Uterus (tissue), 4 donors: ENCODE results near the gene GAS7. TPM values are rescaled to one million over a fixed set of nuclear protein-coding genes. Genes with fewer than 3 reads are reported as not detected.

Experiments
- DNase-seq, 2 donors: peaks; one replicate each; pipeline ENCODE4 v3.0.0-alpha.2; 2019 to 2020
- H3K27ac ChIP-seq, 2 donors: fragments of 200-600 bp; sonication (generic); 1 replicate in 1 of 2; 2 replicates in 1 of 2; pipeline ENCODE4 v1.5.1; 2016 to 2018
- H3K27me3 ChIP-seq, 2 donors: fragments of 200-600 bp; sonication (generic); one replicate each; pipeline ENCODE4 v1.5.1; 2018 to 2019; ENCODE audit warnings: control low read depth in 1 of 2
- H3K36me3 ChIP-seq, 2 donors: fragments of 200-600 bp; sonication (generic); one replicate each; pipeline ENCODE4 v1.5.1; 2019; ENCODE audit warnings: control low read depth in 1 of 2
- H3K4me1 ChIP-seq, 2 donors: fragments of 200-600 bp; sonication (generic); one replicate each; pipeline ENCODE4 v1.5.1; 2018 to 2019; ENCODE audit warnings: control low read depth in 1 of 2
- H3K4me3 ChIP-seq, 2 donors: fragments of 200-600 bp; sonication (generic); 1 replicate in 1 of 2; 2 replicates in 1 of 2; pipeline ENCODE4 v1.5.1; 2018 to 2019; ENCODE audit warnings: mild to moderate bottlenecking in 1 of 2
- H3K9me3 ChIP-seq, 2 donors: fragments of 200-600 bp; sonication (generic); one replicate each; pipeline ENCODE4 v1.5.1; 2019; ENCODE audit warnings: control low read depth in 1 of 2
- POLR2A ChIP-seq, 2 donors: fragments of 450-650 bp; IDR thresholded peaks; one replicate each; pipeline ENCODE4 v1.6.1; 2016; ENCODE audit warnings: antibody characterized with exemption in 2 of 2, mild to moderate bottlenecking in 1 of 2, moderate library complexity in 1 of 2
- intact Hi-C: fragments of 100-400 bp; cut with DNase I; formaldehyde crosslinking; loops from one replicate; pipeline ENCODE4 v1.15.1; 2023; ENCODE audit warnings: low total_unique reads
- total RNA-seq, 4 donors: library from RNA; depleted of rRNA in 3 of 4; stranded (reverse); fragments of >200 nt in 3 of 4; gene quantifications; one replicate each; pipeline versions ENCODE4 v1.1.0 to v1.2.4, GENCODE V29; 2014 to 2023
- TF ChIP-seq, protein P1 (sequence below), 4 experiments: fragments of 200-600 bp in 2 of 4; fragments of 450-650 bp in 2 of 4; sonication (generic) in 2 of 4; IDR thresholded peaks; one replicate each; pipeline ENCODE4 v1.5.1; 2016 to 2019; ENCODE audit warnings: antibody characterized with exemption in 4 of 4, mild to moderate bottlenecking in 2 of 4, moderate library complexity in 1 of 4
- donor health status: DM: yes; HTN: yes; CAD: no.

Gene GAS7
- total RNA-seq, 4 donors from 2014 or later, result 12.8 to 95.9 (median 40.8) TPM

DNA sequence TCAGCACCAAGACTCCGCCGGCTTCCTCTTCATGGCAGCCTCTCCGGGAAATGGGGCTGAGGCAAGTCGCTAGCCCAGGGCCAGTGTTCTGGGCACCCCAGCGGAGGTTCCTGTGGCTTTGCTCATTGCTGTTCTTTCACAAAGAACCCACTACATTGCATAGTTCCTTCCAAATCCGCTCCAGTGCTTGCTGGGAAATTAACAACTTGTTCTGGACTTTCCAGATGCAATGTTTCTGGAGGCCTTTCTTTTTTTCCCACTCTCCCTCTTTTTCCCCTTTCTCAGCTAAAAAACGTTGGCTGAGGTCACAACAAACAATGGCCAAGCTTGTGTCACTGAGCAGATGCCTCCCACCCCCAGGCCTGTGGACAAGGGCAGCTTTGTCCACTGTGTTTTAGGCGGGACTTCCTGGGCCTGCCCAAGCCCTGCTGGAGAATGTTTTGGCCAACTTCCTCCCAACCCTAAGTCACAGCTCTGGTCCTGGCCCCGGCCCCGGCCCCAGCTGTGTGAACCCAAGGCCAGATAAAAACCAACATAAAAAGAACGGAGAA lies 161.8 kb downstream of the GAS7 start:
- Histone ChIP-seq H3K4me3 (no peak overlapping the region), H3K36me3 (no peaks in the 10 kb centered on the region), H3K9me3 (no peaks in the 10 kb centered on the region), H3K27me3 (no peaks in the 10 kb centered on the region), H3K27ac (peak overlapping the region; percentile 58 to 70), H3K4me1 (no peaks in the 10 kb centered on the region)
- peak; percentile 54 to 74 for DNase-seq
- TF ChIP-seq, protein P1, sequence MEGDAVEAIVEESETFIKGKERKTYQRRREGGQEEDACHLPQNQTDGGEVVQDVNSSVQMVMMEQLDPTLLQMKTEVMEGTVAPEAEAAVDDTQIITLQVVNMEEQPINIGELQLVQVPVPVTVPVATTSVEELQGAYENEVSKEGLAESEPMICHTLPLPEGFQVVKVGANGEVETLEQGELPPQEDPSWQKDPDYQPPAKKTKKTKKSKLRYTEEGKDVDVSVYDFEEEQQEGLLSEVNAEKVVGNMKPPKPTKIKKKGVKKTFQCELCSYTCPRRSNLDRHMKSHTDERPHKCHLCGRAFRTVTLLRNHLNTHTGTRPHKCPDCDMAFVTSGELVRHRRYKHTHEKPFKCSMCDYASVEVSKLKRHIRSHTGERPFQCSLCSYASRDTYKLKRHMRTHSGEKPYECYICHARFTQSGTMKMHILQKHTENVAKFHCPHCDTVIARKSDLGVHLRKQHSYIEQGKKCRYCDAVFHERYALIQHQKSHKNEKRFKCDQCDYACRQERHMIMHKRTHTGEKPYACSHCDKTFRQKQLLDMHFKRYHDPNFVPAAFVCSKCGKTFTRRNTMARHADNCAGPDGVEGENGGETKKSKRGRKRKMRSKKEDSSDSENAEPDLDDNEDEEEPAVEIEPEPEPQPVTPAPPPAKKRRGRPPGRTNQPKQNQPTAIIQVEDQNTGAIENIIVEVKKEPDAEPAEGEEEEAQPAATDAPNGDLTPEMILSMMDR (IDR thresholded peaks at IDR 0.05), result no peak
- no peak for TF ChIP-seq POLR2A (IDR thresholded peaks at IDR 0.05)
- intact Hi-C loops, result no loop called here

DNA sequence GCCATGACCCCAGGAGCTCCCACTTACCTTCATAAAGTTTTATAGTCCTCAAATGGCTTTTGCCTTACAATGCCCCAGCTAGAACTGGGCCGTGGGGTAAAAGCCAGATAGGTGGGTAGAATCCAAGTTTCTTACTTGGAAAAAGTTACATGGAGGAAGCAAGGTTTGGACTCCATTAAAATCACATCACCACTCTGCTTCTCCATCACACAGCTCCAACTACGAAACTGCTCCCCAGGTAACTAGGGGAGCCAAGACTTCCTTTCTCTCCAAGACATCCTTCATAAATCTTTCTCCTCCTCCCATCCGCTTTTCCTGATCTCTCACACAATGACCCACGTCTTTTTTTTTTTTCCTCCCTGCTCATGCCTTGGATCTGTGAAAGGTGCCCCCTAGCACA lies 162.5 kb downstream of the GAS7 start:
- peak overlapping the region; percentile 58 to 70 for H3K27ac ChIP-seq
- no peaks in the 10 kb centered on the region for H3K9me3 ChIP-seq
- no peaks in the 10 kb centered on the region for H3K27me3 ChIP-seq
- TF ChIP-seq POLR2A (IDR thresholded peaks at IDR 0.05), result no peak
- TF ChIP-seq, protein P1 (IDR thresholded peaks at IDR 0.05), result no peak
- intact Hi-C loops, result no loop called here
- H3K36me3 ChIP-seq, result no peaks in the 10 kb centered on the region
- no peak overlapping the region for H3K4me3 ChIP-seq
- no peak for DNase-seq
- H3K4me1 ChIP-seq, result no peaks in the 10 kb centered on the region

DNA sequence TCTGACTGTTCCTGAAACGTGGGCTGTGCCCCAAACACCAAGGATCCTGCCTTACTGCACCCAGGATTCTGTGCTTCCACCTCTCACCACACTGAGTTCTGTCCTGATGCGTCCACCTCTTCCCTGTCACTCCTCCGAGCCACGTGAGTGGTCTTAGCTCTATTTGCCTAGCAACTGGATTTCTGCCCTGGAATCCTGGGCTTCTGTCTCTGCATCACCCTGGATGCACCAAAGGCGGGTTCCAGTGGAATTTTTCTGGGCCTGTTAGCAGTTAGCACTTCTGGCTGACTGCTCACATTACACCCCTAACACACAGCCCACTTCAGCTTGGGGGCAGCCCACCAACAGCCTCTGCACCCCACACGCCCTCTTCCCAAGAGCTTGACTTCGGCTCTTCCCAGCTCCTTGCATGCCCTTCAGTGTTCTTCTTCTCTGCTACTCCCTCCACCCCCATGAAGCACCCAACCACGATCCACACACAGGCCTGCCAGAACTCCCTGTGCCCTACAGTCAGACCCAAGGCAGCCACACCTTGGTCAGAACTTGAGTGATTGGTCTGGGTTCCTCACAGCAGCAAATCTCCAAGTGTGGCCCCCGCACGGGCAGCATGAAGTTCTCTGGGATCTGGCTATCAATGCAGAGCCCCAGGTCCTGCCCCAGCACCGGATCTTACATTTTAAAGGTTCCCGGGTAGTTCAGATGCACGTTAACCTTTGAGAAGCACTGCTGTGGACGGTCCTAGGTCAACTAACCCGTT lies 163.5 kb downstream of the GAS7 start:
- intact Hi-C loops, result no loop called here
- Histone ChIP-seq H3K27me3 (no peaks in the 10 kb centered on the region), H3K27ac (peak overlapping the region; percentile 21 to 70), H3K4me1 (no peaks in the 10 kb centered on the region), H3K4me3 (no peak overlapping the region), H3K36me3 (no peaks in the 10 kb centered on the region), H3K9me3 (no peaks in the 10 kb centered on the region)
- no peak for DNase-seq
- no peak for TF ChIP-seq POLR2A (IDR thresholded peaks at IDR 0.05)
- TF ChIP-seq, protein P1 (IDR thresholded peaks at IDR 0.05), result no peak

DNA sequence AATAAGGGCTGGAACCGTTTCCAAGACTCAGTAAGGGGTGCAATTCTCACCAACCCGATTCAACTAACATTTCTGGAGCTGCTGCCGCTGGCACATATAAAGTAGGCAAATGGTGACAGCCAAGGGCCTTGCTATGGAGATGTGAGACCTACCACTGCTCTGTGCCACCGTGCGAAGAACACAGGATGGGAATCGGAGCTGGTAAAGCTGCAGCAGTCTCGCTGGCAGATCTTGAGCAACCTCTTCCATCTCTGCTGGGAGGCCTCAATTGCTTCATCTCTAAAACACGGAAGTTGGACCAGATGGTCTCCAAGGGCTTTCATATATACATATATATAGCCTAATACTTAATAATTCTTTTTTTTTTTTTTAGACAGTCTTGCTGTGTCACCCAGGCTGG lies 164.4 kb downstream of the GAS7 start:
- DNase-seq, result no peak
- TF ChIP-seq, protein P1 (IDR thresholded peaks at IDR 0.05), result no peak
- no peak for TF ChIP-seq POLR2A (IDR thresholded peaks at IDR 0.05)
- Histone ChIP-seq H3K4me1 (no peaks in the 10 kb centered on the region), H3K27me3 (no peaks in the 10 kb centered on the region), H3K27ac (no peak overlapping the region), H3K4me3 (no peak overlapping the region), H3K36me3 (no peaks in the 10 kb centered on the region), H3K9me3 (no peaks in the 10 kb centered on the region)
- intact Hi-C loops, result no loop called here

DNA sequence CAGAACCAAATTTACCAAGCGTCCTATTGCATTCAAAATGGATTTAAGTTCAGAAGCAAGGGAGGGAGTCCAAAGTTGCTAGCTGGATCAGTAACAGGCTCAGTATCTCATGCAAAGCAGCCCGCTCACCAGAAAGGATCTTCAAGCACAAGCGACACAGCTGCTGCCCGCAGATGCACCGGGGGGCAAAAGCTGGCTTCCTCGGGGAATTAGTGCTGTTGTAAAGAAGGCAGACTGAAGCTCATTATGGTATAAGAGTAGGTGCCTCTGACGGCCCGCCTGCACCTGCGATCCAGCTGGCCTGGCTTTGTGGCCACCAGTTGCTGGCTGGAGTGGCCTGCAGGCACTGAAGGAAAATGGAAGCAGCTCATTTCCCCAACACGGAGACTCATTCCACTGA lies 165.0 kb downstream of the GAS7 start:
- intact Hi-C loops, result no loop called here
- Histone ChIP-seq H3K4me1 (no peaks in the 10 kb centered on the region), H3K27me3 (no peaks in the 10 kb centered on the region), H3K4me3 (no peak overlapping the region), H3K9me3 (no peaks in the 10 kb centered on the region), H3K36me3 (no peaks in the 10 kb centered on the region), H3K27ac (no peak overlapping the region)
- TF ChIP-seq, protein P1 (IDR thresholded peaks at IDR 0.05), result no peak
- TF ChIP-seq POLR2A (IDR thresholded peaks at IDR 0.05), result no peak
- no peak for DNase-seq
